GM19238 (cell line): ENCODE measurements around the gene GFRA1.

Experiments used
- DNase-seq: peaks from one replicate; pipeline ENCODE4 v3.0.0; 2011; ENCODE audit warnings: low spot score; ENCODE audit not compliant: insufficient read length

GFRA1 gene

GRCh38 chr10:116241642-116242410, 31.2 kb downstream of the GFRA1 start:
- no peak for DNase-seq

DNA sequence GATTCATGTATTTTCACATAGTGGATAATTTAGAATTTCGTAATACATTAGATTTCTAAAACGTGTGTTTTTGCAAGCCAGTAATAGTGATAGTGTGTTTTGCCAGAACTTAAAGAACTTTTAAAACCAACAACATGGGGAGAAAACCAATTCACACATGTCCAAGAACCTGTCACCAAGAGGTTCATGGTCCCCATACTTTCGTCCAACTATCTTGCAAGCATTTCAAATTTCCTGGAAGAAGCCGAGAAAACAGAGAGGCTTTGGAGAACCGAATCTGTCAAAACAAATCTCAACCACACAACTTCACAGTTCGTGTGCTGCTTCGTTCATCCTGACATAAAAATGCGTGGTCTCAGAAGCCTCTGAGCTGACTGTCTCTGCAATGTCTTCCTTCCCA, 31.9 kb downstream of the GFRA1 start:
- DNase-seq, result no peak

GRCh38 chr10:116240157-116240950, 32.7 kb downstream of the GFRA1 start:
- no peak for DNase-seq

- DNase-seq, result no peak
These were observed 33.8 kb downstream of the GFRA1 start for GRCh38 chr10:116239229-116239628.

DNA sequence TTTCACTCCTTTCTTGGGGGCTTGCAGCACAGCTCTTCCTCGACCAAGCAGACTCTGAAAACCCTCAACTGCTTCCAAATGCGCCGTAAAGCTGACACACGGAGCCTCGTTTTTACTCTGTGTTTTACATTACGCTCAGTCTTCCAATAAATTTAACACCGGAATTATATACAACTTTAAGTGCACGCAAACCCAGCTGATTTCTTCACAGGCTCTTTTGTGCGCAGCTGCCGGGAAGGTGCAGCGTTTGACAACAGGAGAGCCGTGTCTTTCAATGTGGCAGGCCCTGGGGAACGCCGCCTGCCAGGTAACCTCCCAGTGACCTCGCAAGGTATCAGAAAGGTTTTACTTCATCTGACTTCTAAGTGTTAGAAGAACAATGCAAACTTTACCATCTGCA, 35.0 kb downstream of the GFRA1 start:
- no peak for DNase-seq

GRCh38 chr10:116237260-116237659, 35.7 kb downstream of the GFRA1 start:
- DNase-seq, result no peak

DNA sequence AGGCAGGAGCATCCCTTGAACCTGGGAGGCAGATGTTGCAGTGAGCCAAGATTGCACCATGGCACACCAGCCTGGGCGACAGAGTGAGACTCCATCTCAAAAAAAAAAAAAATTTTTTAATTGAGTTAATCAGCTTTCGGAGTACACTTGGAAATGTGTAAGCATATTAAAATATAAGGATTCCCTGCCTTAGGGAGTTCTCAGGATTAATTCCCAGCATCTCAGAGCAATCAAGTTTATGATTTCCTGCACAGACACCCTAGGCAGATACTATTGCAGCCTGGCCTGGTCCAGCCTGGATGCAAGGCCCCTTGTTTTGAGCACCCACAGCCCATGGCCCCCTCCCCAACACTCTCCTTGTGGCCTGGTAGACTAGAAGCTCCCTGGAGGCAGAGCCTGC, 39.8 kb downstream of the GFRA1 start:
- DNase-seq, result no peak

- no peak for DNase-seq
These were observed 40.4 kb downstream of the GFRA1 start for GRCh38 chr10:116232613-116233012.

DNA sequence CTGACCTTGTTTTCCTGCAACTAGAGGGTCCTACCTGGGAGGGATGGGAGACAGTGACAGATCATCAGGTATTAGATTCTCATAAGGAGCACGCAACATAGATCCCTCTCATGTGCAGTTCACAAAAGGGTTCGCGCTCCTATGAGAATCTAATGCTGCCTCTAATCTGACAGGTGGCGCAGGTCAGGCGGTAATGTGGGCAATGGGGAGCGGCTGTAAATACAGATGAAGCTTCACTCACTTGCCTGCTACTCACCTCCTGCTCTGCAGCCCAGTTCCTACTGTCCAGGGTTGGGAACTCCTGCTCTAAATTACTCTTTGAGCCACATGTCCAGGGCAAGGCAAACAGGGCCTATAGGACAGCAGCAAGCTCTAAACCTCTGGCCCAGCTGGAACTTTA, 46.2 kb downstream of the GFRA1 start:
- no peak for DNase-seq

DNA sequence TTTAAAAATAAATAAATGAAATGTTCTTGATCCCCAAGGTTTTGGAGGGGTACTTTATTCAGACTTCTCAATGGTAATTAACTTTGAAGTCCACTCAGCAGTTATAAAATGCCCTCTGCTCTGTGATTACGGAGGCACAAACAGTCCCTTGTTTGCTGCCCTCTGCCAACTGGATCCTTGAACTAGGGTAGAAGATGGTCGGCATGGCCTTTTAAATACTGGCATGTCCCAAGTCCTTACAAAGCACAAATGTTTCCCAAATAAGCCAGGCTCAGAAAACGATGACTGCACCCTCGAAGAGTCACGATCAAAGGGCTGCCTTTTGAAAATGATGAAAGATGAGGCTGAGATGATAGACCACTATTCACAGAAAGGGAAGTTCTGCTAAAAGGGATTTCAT, 47.0 kb downstream of the GFRA1 start:
- DNase-seq, result no peak

GRCh38 chr10:116223289-116223688, 49.7 kb downstream of the GFRA1 start:
- no peak for DNase-seq

GRCh38 chr10:116221053-116221452, 52.0 kb downstream of the GFRA1 start:
- no peak for DNase-seq

DNA sequence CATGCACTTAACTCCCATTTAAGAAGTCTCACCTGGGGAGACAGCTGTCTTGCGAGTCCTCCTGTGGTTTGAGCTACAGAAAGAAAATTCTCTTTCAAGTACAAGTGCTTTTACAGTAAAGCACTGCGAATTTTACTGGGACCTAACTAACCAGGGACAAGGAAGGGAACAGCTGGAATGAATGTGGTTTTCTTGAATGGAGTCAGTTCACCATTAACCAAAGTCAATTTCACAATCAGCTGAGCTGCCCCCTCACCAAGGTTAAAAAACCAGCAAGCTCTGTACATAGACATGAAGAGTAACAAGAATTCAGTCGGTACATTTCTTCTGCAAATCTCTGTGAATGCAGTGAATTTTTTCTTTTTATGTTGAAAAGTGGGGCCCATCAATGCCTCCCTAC, 56.3 kb downstream of the GFRA1 start:
- no peak for DNase-seq

- no peak for DNase-seq
These were observed 57.4 kb downstream of the GFRA1 start for GRCh38 chr10:116215651-116216050.

DNA sequence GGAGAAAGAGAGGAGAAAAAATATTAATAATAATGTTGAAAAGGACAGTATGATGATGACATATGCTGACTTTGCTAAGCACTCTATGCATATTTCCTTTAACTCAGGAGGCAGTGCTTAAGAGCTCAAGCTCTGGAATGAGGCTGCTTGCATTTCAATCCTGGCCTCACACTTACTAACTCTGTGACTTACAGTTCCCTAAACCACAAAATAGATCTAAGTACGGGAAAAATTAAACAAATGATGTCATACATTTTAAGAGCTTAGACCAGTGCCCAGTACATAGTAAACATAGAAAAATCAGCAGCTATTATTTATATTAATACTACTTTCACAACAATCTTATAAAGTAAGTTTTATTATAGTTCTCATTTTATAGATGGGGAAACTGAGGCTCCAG, 61.3 kb downstream of the GFRA1 start:
- DNase-seq, result no peak

DNA sequence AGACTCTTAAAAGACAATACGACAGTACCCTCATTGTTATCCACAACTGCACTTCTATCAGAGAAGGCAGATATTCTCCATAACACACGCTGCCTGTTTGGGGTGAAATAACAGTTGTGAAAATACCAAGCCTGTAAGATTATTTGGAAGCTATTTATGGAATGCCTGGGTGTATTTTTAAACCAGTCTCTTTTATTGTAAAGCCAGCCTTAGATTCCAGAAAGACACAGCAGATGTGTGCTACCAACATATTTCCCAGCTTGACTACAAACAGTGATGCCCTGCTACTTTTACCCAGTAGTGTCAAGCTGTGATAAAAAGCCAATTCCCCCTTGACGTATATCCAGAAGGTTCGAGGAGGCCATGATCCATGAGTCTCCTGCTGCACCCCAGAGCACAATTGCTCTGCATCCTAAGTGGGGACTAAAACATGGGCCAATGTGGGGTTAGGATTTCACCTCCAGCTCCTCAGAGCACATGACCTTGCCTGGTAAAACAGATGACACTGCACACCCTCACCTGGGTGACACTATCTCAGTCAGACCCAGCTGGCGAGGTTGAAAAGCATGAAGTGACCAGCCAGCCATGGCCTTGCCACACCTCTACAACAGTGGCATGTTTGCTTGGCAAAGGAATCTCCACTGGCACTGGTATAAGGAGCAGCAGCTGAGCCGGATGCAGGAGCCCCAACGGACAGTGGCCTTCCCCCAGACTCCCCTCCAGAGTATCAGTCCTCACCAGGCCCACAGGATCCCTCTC, 62.2 kb downstream of the GFRA1 start:
- no peak for DNase-seq

DNA sequence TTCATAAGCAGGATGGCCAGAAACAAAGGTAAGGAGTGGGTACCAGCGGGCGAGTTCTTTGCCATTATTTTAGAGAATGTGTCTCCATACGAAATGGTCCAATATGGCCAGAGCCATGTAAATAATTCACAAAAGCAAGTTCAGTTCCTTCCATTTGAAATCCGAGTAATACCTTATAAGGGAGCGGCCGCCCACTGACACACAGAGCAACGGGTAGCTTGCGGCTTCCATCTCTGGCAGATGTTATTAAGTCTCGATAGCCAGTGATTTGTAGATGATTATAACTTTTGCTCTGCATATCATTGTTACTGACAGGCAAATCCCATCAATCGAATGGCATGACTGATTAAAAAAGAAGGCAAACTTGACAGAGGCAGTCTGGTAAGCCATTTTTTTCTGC, 63.2 kb downstream of the GFRA1 start:
- DNase-seq, result no peak

DNA sequence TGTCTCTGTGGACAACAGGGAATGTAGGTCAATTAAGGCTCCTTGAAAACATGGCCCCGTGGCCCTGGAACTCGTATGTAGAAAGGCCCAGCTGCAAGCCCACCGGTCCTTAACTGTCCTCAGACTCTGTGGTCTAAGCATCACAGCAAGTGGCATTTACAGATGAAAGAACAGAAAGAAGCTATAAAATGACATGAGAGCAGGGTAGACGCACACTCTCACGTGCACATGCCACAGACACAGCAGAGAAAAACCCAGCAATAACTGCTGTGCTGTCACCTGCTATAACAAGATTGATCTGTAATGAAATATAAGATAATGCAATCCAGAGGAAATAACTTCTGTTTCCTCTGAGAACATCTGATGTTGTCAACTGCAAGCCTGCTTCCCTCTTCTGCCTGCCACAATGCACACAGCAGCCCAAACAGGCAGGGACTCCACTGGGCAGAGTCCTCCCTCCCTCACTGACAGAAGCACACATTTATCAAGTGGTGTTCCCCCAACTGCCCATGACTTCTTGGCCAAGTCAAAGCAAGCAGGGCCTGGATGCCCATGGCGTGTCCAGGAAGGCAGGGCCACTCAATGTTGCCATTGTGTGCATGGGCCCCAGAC, 63.9 kb downstream of the GFRA1 start:
- DNase-seq, result no peak

DNA sequence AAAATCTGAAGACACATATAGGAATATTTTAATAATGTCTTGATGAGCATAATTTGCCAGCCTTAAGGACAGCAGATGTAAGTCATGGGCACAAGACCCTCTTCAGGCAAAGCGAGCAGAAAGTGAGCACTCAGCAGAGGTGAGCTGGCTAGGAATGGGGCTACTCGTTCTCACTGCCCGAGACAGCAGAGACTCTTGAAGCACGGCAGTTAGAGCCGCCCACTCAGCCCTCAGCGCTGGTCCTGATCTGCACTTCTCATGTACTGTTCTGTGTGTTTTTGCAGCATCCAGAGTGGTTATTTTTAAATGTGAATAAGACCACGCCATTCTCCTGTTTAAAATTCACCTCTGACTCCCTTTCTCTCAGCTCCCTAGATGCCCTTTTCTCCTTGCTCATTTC, 65.3 kb downstream of the GFRA1 start:
- no peak for DNase-seq

DNA sequence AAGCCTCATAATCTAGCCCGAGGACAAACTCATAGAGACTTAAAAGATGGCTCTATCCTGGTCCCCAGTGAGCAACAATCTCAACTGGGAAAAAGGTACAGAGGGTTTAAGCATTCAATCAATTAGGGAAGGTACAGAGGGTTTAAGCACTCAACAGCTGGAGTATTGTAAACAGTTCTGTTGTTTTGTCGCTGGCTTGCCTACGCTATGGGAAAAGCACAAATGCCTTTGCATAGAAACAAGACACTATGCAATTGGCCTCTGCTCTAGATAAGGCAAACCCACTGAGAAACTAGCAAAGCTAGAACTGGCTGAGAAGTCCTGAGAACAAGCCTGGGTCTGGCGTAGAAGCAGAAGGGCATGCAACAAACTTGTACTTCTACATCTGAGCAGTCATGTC, 69.3 kb downstream of the GFRA1 start:
- no peak for DNase-seq

DNA sequence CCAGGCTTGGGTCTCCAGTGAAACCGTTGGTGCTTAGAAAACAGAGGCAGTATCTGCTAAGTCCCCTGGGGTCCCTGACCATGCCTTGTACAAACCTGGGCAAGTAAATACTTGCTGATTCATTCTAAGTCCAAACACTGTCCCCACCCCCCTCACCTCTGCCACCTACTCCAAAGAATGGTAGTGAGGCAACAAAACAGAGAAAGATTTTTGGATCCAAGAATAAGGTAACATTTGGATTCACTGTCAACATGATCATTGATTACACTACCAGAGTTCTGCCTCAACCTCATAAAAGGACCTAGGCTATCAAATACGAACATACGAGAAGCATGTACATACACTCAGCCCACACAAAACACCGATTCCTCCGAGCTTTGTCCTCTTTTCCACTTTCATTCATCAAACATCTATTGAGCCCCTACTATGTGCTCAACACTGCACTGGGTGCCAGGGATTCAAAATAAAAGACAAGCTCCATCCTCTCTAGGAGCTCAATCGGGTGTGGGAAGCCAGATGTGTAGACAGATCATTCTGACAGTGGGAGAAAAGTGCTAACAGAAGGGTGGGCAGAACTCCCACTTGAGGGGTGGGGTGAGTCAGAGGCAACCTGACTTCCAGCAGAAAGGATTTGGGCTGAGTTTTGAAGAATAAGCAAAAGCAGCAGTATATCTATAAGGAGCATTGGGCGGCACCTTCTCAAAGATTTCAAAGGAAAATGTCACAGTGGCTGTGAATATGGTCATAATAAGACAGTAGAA, 71.2 kb downstream of the GFRA1 start:
- no peak for DNase-seq
